ENCODE measurements around the gene POLR2A. TPM values are rescaled to one million over a fixed set of nuclear protein-coding genes. Genes with fewer than 3 reads are reported as not detected.

The POLR2A gene
- total and polyA plus RNA-seq, 2 of the 13 experiments (the other 11 are each of a cell fraction or from before 2014, with no cell fraction given): 17.8 to 18.3 TPM

GRCh38 chr17:7484067-7484918, at the start of gene POLR2A (continued):
- TF ChIP-seq SMAD1 (CRISPR knock-in tag; IDR thresholded peaks at IDR 0.05; ENCODE audit: borderline replicate concordance, low read depth) (peak; percentile 34; the same call in 1 of the 2 replicates), XRCC5 (optimal IDR thresholded peaks at IDR 0.05; ENCODE audit: low read length) (peak; percentile 69), ZNF570 (CRISPR knock-in tag; IDR thresholded peaks at IDR 0.05; ENCODE audit: borderline replicate concordance) (peak; percentile 60; the same call in 1 of the 2 replicates), ZNF512 (CRISPR knock-in tag; IDR thresholded peaks at IDR 0.05) (no peak), FOXK1 (CRISPR knock-in tag; IDR thresholded peaks at IDR 0.05; ENCODE audit: borderline replicate concordance, low read depth) (peak; percentile 61; the same call in 1 of the 2 replicates), PREB (CRISPR knock-in tag; IDR thresholded peaks at IDR 0.05) (no peak), DNMT1 (CRISPR knock-in tag; IDR thresholded peaks at IDR 0.05) (no peak), TEAD2 (CRISPR knock-in tag; IDR thresholded peaks at IDR 0.05) (no peak), DZIP1 (CRISPR knock-in tag; IDR thresholded peaks at IDR 0.05) (no peak), MEF2D (CRISPR knock-in tag; IDR thresholded peaks at IDR 0.05) (peak; percentile 45), ZNF496 (CRISPR knock-in tag; IDR thresholded peaks at IDR 0.05; ENCODE audit: insufficient replicate concordance) (no peak), EZH2 (conservative IDR thresholded peaks at IDR 0.05; ENCODE audit: low read depth, low read length) (no peak), ZNF326 (CRISPR knock-in tag; IDR thresholded peaks at IDR 0.05; ENCODE audit: borderline replicate concordance) (no peak), NCOA1 (CRISPR knock-in tag; IDR thresholded peaks at IDR 0.05) (no peak; the same call in 1 of the 2 replicates), ZBTB2 (CRISPR knock-in tag; IDR thresholded peaks at IDR 0.05; ENCODE audit: low read depth) (peak; percentile 78; the same call in 1 of the 2 replicates)
- TF ChIP-seq, protein P1, sequence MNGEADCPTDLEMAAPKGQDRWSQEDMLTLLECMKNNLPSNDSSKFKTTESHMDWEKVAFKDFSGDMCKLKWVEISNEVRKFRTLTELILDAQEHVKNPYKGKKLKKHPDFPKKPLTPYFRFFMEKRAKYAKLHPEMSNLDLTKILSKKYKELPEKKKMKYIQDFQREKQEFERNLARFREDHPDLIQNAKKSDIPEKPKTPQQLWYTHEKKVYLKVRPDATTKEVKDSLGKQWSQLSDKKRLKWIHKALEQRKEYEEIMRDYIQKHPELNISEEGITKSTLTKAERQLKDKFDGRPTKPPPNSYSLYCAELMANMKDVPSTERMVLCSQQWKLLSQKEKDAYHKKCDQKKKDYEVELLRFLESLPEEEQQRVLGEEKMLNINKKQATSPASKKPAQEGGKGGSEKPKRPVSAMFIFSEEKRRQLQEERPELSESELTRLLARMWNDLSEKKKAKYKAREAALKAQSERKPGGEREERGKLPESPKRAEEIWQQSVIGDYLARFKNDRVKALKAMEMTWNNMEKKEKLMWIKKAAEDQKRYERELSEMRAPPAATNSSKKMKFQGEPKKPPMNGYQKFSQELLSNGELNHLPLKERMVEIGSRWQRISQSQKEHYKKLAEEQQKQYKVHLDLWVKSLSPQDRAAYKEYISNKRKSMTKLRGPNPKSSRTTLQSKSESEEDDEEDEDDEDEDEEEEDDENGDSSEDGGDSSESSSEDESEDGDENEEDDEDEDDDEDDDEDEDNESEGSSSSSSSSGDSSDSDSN (CRISPR knock-in tag; IDR thresholded peaks at IDR 0.05): no peak; the same call in 1 of the 2 replicates
- TF ChIP-seq, protein P2, sequence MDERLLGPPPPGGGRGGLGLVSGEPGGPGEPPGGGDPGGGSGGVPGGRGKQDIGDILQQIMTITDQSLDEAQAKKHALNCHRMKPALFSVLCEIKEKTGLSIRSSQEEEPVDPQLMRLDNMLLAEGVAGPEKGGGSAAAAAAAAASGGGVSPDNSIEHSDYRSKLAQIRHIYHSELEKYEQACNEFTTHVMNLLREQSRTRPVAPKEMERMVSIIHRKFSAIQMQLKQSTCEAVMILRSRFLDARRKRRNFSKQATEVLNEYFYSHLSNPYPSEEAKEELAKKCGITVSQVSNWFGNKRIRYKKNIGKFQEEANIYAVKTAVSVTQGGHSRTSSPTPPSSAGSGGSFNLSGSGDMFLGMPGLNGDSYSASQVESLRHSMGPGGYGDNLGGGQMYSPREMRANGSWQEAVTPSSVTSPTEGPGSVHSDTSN (CRISPR knock-in tag; IDR thresholded peaks at IDR 0.05): no peak; the same call in 1 of the 2 replicates

All from HepG2 (cell line).